Liver (tissue), 9 donors: ENCODE results near the gene SLAIN1. TPM values are rescaled to one million over a fixed set of nuclear protein-coding genes. Genes with fewer than 3 reads are reported as not detected.

Experiments
- DNase-seq: peaks from one replicate; pipeline ENCODE4 v3.0.0-alpha.2; 2017; ENCODE audit warnings: low spot score
- H3K27ac ChIP-seq, 2 donors: one replicate each; pipeline ENCODE4 v1.7.0; 2013; ENCODE audit warnings: inconsistent platforms in 2 of 2, low read length in 2 of 2, control low read depth in 1 of 2, low read depth in 1 of 2, mild to moderate bottlenecking in 1 of 2
- H3K27me3 ChIP-seq, 4 donors: one replicate each; pipeline versions ENCODE4 v1.6.1 to v1.7.0; 2013; ENCODE audit warnings: low read length in 3 of 4, inconsistent platforms in 1 of 4, mild to moderate bottlenecking in 1 of 4, moderate library complexity in 1 of 4; ENCODE audit not compliant: control insufficient read depth in 4 of 4, insufficient read depth in 4 of 4
- H3K36me3 ChIP-seq, 4 donors: one replicate each; pipeline versions ENCODE4 v1.6.1 to v1.7.0; 2013; ENCODE audit warnings: low read length in 3 of 4, mild to moderate bottlenecking in 3 of 4, low read depth in 1 of 4, moderate library complexity in 1 of 4; ENCODE audit not compliant: control insufficient read depth in 4 of 4, insufficient read depth in 3 of 4
- H3K4me1 ChIP-seq, 4 donors: one replicate each; pipeline versions ENCODE4 v1.6.1 to v1.7.0; 2013; ENCODE audit warnings: low read length in 3 of 4, mild to moderate bottlenecking in 3 of 4, moderate library complexity in 1 of 4; ENCODE audit not compliant: control insufficient read depth in 4 of 4, insufficient read depth in 4 of 4
- H3K4me3 ChIP-seq, 3 donors: one replicate each; pipeline versions ENCODE4 v1.6.1 to v1.7.0; 2013; ENCODE audit warnings: low read length in 3 of 3, control low read depth in 1 of 3, low read depth in 1 of 3, mild to moderate bottlenecking in 1 of 3
- H3K9ac ChIP-seq, 2 donors: one replicate each; pipeline ENCODE4 v1.7.0; 2013; ENCODE audit warnings: low read length in 2 of 2, mild to moderate bottlenecking in 2 of 2, moderate library complexity in 2 of 2, control low read depth in 1 of 2, low read depth in 1 of 2
- H3K9me3 ChIP-seq, 4 donors: one replicate each; pipeline versions ENCODE4 v1.6.1 to v1.7.0; 2013; ENCODE audit warnings: low read length in 3 of 4; ENCODE audit not compliant: control insufficient read depth in 4 of 4
- EGR1 ChIP-seq, 2 donors: IDR thresholded peaks; 2 replicates each; pipeline ENCODE4 v1.6.1; 2016 to 2018; ENCODE audit warnings: antibody characterized with exemption in 2 of 2, low read depth in 2 of 2
- FOXA1 ChIP-seq: IDR thresholded peaks from 2 replicates; pipeline ENCODE4 v1.6.1; 2016; ENCODE audit warnings: antibody characterized with exemption
- FOXA2 ChIP-seq: IDR thresholded peaks from 2 replicates; pipeline ENCODE4 v1.6.1; 2016; ENCODE audit warnings: antibody characterized with exemption
- GABPA ChIP-seq, 2 donors: IDR thresholded peaks in 1 of 2; conservative IDR thresholded peaks in 1 of 2; 2 replicates each; pipeline ENCODE4 v1.6.1; 2016; ENCODE audit warnings: antibody characterized with exemption in 2 of 2, mild to moderate bottlenecking in 1 of 2, moderate library complexity in 1 of 2
- HNF4A ChIP-seq, 2 donors: conservative IDR thresholded peaks; 2 replicates each; pipeline ENCODE4 v1.6.1; 2016; ENCODE audit warnings: antibody characterized with exemption in 2 of 2, mild to moderate bottlenecking in 2 of 2
- HNF4G ChIP-seq: IDR thresholded peaks from 2 replicates; pipeline ENCODE4 v1.6.1; 2016; ENCODE audit warnings: antibody characterized with exemption
- JUND ChIP-seq, 2 donors: IDR thresholded peaks; 2 replicates each; pipeline ENCODE4 v1.6.1; 2016; ENCODE audit warnings: antibody characterized with exemption in 2 of 2
- NR2F2 ChIP-seq: IDR thresholded peaks from 2 replicates; pipeline ENCODE4 v1.6.1; 2016; ENCODE audit warnings: antibody characterized with exemption
- RAD21 ChIP-seq, 2 donors: IDR thresholded peaks; 2 replicates each; pipeline ENCODE4 v1.6.1; 2016; ENCODE audit warnings: antibody characterized with exemption in 2 of 2, mild to moderate bottlenecking in 2 of 2
- RXRA ChIP-seq, 2 donors: IDR thresholded peaks; 2 replicates each; pipeline ENCODE4 v1.6.1; 2017 to 2018; ENCODE audit warnings: antibody characterized with exemption in 2 of 2, mild to moderate bottlenecking in 1 of 2
- TAF1 ChIP-seq: conservative IDR thresholded peaks from 2 replicates; pipeline ENCODE4 v1.6.1; 2016; ENCODE audit warnings: antibody characterized with exemption, mild to moderate bottlenecking
- YY1 ChIP-seq: IDR thresholded peaks from 2 replicates; pipeline ENCODE4 v1.6.1; 2016; ENCODE audit warnings: antibody characterized with exemption, mild to moderate bottlenecking
- WGBS: extraction: QIAGEN DNeasy Blood & Tissue Kit; methylation state at CpG from one replicate; pipeline ENCODE4 v1.1.7; 2013; 5-methylcytosine and 5-hydroxymethylcytosine counted together
- polyA plus RNA-seq, 2 donors: library from polyadenylated mRNA; stranded (reverse) in 1 of 2; unstranded in 1 of 2; fragments of 200-250 nt in 1 of 2; fragments of >200 nt in 1 of 2; fragmentation: Nextera tagmentation in 1 of 2; extraction: Ambion mirVana in 1 of 2; gene quantifications; one replicate each; pipeline versions ENCODE4 v1.2.1 to v1.2.3, GENCODE V29; 2013 to 2015
- total RNA-seq, 2 donors: library from RNA; depleted of rRNA; stranded (reverse); fragments of >200 nt; gene quantifications; one replicate each; pipeline ENCODE4 v1.2.3, GENCODE V29; 2014
- TF ChIP-seq, protein P1 (sequence below): IDR thresholded peaks from 2 replicates; pipeline ENCODE4 v1.6.1; 2016; ENCODE audit warnings: antibody characterized with exemption
- TF ChIP-seq, protein P2 (sequence below): fragments of 150-350 bp; IDR thresholded peaks from 2 replicates; pipeline ENCODE4 v1.5.1; 2017; ENCODE audit warnings: improper control_type of control experiment, low read depth, low read length; ENCODE audit not compliant: missing input control
- TF ChIP-seq, protein P3 (sequence below): IDR thresholded peaks from 2 replicates; pipeline ENCODE4 v1.6.1; 2016; ENCODE audit warnings: antibody characterized with exemption, mild to moderate bottlenecking
- TF ChIP-seq, protein P4 (sequence below): IDR thresholded peaks from 2 replicates; pipeline ENCODE4 v1.6.1; 2016; ENCODE audit warnings: antibody characterized with exemption
- TF ChIP-seq, protein P5 (sequence below): IDR thresholded peaks from 2 replicates; pipeline ENCODE4 v1.6.1; 2016; ENCODE audit warnings: antibody characterized with exemption
- donor health status: healthy.
- donor health status: healthy.
- donor health status: healthy.
- donor health status: healthy.
- donor health status: healthy.

Gene SLAIN1
- total RNA-seq = 1 to 10 TPM; 7.8 to 7.9 TPM
- polyA plus RNA-seq = 1 to 10 TPM; 1.9 to 6.4 TPM

DNA sequence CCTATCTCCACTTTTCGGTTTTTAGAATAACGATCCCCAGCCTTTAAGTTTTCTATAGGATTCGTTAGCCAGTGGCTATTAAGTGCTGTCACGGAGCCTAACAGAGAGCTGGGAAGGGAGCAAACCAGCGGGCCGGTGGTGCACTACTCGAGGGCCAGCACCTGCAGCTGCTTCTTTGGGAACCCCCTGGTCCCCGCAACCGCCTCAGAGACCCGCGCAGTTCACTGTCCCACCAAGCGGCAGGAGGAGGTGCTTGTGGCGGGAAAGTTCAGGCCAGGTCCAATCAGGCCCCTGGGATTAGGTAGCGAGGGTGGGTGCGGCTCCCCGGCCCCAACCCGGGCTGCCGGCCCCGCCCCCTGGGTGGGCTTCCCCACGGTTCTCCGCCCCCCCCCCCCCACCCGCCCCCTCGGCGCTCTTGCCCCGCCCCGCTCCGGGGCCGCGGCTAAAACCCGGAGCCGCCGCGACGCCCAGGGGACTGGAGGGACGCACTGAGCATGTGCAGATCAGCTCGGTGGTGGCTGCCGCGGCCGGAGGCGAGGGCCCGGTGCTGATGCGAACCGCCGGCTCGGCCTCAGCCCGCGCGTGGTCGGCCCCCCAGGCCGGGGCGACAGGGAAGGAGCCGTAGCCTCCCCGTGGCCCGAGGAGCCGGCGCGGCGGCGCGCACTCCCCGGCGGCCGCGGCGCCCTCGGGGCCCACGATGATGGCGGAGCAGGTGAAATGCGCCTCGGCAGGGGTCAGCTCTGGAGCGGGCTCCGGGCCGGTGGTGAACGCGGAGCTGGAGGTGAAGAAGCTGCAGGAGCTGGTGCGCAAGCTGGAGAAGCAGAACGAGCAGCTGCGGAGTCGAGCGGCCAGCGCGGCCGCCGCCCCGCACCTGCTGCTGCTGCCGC, at the start of gene SLAIN1:
Gene SLAIN1, plus strand, starts transcription at position 471 of the 887 bp plus-strand sequence. Its CDS starts 227 bp downstream, at position 698.
- H3K4me3 ChIP-seq = peak within 1 kb of the TSS; percentile 88 to 99 (median 92)
- peak within 1 kb of the TSS; percentile 54 to 55 for H3K27ac ChIP-seq
- H3K9me3 ChIP-seq = no peaks in the 10 kb centered on the region
- under 1% methylated on average over 86 of the region's 86 CpGs for WGBS
- H3K9ac ChIP-seq = peak within 1 kb of the TSS; percentile 27 to 65
- H3K36me3 ChIP-seq = no peaks in the 10 kb centered on the region
- H3K27me3 ChIP-seq = no peaks in the 10 kb centered on the region
- peak; percentile 84 for DNase-seq
- H3K4me1 ChIP-seq = peaks cover 1 to 36% (median 18%) of the 10 kb centered on the region in 4 donors
- TF ChIP-seq, protein P1, sequence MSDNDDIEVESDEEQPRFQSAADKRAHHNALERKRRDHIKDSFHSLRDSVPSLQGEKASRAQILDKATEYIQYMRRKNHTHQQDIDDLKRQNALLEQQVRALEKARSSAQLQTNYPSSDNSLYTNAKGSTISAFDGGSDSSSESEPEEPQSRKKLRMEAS = no peak
- TF ChIP-seq, protein P2, sequence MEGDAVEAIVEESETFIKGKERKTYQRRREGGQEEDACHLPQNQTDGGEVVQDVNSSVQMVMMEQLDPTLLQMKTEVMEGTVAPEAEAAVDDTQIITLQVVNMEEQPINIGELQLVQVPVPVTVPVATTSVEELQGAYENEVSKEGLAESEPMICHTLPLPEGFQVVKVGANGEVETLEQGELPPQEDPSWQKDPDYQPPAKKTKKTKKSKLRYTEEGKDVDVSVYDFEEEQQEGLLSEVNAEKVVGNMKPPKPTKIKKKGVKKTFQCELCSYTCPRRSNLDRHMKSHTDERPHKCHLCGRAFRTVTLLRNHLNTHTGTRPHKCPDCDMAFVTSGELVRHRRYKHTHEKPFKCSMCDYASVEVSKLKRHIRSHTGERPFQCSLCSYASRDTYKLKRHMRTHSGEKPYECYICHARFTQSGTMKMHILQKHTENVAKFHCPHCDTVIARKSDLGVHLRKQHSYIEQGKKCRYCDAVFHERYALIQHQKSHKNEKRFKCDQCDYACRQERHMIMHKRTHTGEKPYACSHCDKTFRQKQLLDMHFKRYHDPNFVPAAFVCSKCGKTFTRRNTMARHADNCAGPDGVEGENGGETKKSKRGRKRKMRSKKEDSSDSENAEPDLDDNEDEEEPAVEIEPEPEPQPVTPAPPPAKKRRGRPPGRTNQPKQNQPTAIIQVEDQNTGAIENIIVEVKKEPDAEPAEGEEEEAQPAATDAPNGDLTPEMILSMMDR = no peak
- TF ChIP-seq EGR1 (IDR thresholded peaks at IDR 0.05; ENCODE audit: low read depth in 2 of 2) (peak in 1 of 2 donors; percentile 42), FOXA2 (no peak), YY1 (peak; percentile 7), JUND (IDR thresholded peaks at IDR 0.05) (no peak), TAF1 (no peak), GABPA (IDR thresholded peaks at IDR 0.05 in 1 of 2, conservative IDR thresholded peaks at IDR 0.05 in 1 of 2) (no peak), RXRA (IDR thresholded peaks at IDR 0.05) (no peak), HNF4G (no peak), NR2F2 (no peak), RAD21 (IDR thresholded peaks at IDR 0.05) (no peak), HNF4A (conservative IDR thresholded peaks at IDR 0.05) (no peak), FOXA1 (no peak)
- TF ChIP-seq, protein P3, sequence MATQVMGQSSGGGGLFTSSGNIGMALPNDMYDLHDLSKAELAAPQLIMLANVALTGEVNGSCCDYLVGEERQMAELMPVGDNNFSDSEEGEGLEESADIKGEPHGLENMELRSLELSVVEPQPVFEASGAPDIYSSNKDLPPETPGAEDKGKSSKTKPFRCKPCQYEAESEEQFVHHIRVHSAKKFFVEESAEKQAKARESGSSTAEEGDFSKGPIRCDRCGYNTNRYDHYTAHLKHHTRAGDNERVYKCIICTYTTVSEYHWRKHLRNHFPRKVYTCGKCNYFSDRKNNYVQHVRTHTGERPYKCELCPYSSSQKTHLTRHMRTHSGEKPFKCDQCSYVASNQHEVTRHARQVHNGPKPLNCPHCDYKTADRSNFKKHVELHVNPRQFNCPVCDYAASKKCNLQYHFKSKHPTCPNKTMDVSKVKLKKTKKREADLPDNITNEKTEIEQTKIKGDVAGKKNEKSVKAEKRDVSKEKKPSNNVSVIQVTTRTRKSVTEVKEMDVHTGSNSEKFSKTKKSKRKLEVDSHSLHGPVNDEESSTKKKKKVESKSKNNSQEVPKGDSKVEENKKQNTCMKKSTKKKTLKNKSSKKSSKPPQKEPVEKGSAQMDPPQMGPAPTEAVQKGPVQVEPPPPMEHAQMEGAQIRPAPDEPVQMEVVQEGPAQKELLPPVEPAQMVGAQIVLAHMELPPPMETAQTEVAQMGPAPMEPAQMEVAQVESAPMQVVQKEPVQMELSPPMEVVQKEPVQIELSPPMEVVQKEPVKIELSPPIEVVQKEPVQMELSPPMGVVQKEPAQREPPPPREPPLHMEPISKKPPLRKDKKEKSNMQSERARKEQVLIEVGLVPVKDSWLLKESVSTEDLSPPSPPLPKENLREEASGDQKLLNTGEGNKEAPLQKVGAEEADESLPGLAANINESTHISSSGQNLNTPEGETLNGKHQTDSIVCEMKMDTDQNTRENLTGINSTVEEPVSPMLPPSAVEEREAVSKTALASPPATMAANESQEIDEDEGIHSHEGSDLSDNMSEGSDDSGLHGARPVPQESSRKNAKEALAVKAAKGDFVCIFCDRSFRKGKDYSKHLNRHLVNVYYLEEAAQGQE = no peak
- TF ChIP-seq, protein P4, sequence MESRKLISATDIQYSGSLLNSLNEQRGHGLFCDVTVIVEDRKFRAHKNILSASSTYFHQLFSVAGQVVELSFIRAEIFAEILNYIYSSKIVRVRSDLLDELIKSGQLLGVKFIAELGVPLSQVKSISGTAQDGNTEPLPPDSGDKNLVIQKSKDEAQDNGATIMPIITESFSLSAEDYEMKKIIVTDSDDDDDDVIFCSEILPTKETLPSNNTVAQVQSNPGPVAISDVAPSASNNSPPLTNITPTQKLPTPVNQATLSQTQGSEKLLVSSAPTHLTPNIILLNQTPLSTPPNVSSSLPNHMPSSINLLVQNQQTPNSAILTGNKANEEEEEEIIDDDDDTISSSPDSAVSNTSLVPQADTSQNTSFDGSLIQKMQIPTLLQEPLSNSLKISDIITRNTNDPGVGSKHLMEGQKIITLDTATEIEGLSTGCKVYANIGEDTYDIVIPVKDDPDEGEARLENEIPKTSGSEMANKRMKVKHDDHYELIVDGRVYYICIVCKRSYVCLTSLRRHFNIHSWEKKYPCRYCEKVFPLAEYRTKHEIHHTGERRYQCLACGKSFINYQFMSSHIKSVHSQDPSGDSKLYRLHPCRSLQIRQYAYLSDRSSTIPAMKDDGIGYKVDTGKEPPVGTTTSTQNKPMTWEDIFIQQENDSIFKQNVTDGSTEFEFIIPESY = no peak
- TF ChIP-seq, protein P5, sequence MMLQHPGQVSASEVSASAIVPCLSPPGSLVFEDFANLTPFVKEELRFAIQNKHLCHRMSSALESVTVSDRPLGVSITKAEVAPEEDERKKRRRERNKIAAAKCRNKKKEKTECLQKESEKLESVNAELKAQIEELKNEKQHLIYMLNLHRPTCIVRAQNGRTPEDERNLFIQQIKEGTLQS = no peak
